Amygdala (tissue), 56 donors: ENCODE results near the gene CORO2B.

Experiments used
- DNase-seq, 56 donors: peaks; one replicate each; lab custom pipeline; 2025; lab: John Stamatoyannopoulos, UW

Gene CORO2B

GRCh38 chr15:68711406-68711805, 132.6 kb downstream of the CORO2B start:
- DNase-seq: no peak

- DNase-seq: no peak
Observed at GRCh38 chr15:68712886-68713285, 134.1 kb downstream of the CORO2B start.

GRCh38 chr15:68713874-68714273, 135.1 kb downstream of the CORO2B start:
- DNase-seq: no peak

- no peak for DNase-seq
Observed at GRCh38 chr15:68715111-68715510, 136.3 kb downstream of the CORO2B start.

GRCh38 chr15:68717951-68718350, 139.2 kb downstream of the CORO2B start:
- no peak for DNase-seq

- no peak for DNase-seq
Observed at GRCh38 chr15:68718468-68718867, 139.7 kb downstream of the CORO2B start.

GRCh38 chr15:68719051-68719450, 140.3 kb downstream of the CORO2B start:
- DNase-seq: no peak

GRCh38 chr15:68719672-68720071, 140.9 kb downstream of the CORO2B start:
- DNase-seq: no peak

- DNase-seq: no peak
Observed at GRCh38 chr15:68721886-68722285, 143.1 kb downstream of the CORO2B start.

- DNase-seq: no peak
Observed at GRCh38 chr15:68725736-68726135, 146.9 kb downstream of the CORO2B start.

- no peak for DNase-seq
Observed at GRCh38 chr15:68726246-68726645, 147.5 kb downstream of the CORO2B start.

GRCh38 chr15:68729789-68730411, 151.1 kb downstream of the CORO2B start:
- DNase-seq: peak in 4 of 56 donors; percentile 10 to 26 (median 11)

- peak in 43 of 56 donors; percentile 8 to 79 (median 26) for DNase-seq
Observed at GRCh38 chr15:68730471-68730919, 151.7 kb downstream of the CORO2B start.

- DNase-seq: no peak
Observed at GRCh38 chr15:68730976-68731897, 152.4 kb downstream of the CORO2B start.

GRCh38 chr15:68732451-68732850, 153.7 kb downstream of the CORO2B start:
- no peak for DNase-seq

GRCh38 chr15:68733666-68734065, 154.9 kb downstream of the CORO2B start:
- no peak for DNase-seq

GRCh38 chr15:68734352-68734751, 155.6 kb downstream of the CORO2B start:
- DNase-seq: no peak

GRCh38 chr15:68734881-68735280, 156.1 kb downstream of the CORO2B start:
- no peak for DNase-seq

- no peak for DNase-seq
Observed at GRCh38 chr15:68735610-68736009, 156.8 kb downstream of the CORO2B start.

GRCh38 chr15:68739390-68740080, 160.7 kb downstream of the CORO2B start:
- DNase-seq: peak in 18 of 56 donors; percentile 5 to 69 (median 28)

- DNase-seq: no peak
Observed at GRCh38 chr15:68743256-68743655, 164.5 kb downstream of the CORO2B start.
